GM21526 (cell line): ENCODE measurements around the gene MUC5B.
A peak's percentile ranks its signal among the peaks of the same experiment; 100 is the strongest.
"Not testable (repeated sequence)": the region's sequence is repeated elsewhere in the genome, so short reads cannot be mapped to it uniquely, and the experiment has no call there.

ENCODE experiments used
- ATAC-seq: cut with Tn5 transposase; IDR thresholded peaks from one replicate; pipeline ENCODE4 v1.9.1; 2021; ENCODE audit warnings: moderate library complexity; ENCODE audit not compliant: unreplicated experiment, low FRiP score

The MUC5B gene

DNA sequence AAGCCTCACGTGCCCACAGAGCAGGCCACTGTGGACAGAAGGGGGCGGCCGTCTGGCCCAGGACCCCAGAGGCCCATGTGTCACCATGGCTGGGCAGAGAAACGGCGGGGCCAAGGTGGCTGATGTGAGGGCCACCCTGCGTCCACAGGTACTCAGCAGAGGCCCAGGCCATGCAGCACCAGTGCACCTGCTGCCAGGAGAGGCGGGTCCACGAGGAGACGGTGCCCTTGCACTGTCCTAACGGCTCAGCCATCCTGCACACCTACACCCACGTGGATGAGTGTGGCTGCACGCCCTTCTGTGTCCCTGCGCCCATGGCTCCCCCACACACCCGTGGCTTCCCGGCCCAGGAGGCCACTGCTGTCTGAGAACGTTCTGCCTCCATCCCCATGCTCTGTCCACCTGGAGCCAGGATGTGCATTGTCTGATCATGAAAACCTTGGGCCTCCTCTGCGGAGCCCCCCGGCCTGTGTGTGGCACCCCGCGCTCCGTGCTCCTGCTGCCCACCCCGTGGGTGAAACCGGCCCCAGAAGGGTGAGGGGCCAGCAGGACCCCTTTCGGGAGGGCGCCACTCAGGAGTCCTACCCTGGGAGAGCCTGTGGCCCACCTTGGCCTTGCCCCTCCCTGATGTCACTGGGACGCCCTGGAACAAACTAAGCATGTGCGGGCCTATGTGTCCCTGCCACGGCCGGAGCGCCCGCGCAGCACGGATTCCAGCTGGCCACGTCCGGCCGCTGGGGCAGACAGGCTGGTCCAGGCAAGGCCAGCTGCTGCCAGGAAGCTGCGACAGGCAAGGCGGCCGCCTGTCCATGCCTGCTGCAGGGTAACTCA, 38.6 kb downstream of the MUC5B start:
- ATAC-seq: no peak

DNA sequence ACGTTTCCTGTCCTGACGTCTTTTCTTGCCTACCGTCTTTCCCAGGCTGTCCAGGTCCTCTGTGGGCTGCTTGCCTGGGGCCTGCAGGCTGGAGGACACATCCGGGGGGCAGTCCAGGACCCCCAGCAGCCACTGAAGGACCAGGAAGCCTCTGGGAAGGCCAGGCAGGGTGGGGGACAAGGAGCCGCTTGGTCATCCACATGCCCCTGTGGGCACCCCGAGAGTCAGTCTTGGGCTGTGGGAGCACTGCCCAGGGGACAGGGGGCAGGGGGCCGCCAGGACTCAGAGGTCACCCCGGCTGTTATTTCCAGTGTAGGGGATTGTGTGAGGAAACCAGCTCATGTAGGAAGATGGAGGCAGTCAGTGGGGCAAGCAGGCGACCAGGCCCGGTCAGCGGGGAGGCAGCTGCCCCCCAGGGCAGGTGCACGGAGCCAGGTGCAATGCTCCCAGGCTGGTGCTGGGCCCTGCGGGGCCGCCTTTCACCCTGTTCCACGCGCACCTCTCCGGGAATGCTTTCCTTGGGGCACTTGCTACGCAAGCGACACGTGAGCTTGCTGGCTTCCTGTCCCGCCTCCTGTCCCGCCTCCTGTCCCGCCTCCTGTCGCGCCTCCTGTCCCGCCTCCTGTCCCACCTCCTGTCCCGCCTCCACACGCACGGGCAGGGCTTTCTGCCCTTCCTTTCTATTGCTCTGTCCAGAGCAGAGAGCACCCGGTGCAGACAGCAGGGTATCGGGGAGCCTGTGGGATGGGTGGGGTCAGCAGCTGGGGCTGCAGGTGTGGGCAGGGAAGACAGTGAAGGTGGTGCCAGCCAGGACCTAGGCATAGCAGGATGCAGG, 39.5 kb downstream of the MUC5B start:
- peak; percentile 84 for ATAC-seq

DNA sequence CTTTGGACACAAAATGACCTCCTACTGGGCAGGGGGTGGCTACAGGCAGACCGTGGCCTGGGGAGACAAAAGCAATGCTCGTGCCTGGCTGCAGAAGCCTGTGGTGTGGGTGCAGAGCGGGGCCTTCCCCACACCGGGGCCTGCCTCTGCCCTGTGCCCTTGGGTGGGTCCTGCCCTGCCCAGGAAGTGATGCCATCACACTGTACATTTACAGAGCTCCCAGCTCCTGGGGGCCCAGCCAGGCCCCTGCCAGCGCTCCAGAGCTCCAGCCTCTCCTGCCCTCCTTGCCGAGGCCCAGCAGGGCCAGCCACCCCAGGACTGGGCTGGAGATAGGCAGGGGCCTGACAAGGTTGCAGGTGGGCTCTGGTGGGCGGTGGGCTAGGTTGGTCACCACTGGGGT, 40.1 kb downstream of the MUC5B start:
- no peak for ATAC-seq

DNA sequence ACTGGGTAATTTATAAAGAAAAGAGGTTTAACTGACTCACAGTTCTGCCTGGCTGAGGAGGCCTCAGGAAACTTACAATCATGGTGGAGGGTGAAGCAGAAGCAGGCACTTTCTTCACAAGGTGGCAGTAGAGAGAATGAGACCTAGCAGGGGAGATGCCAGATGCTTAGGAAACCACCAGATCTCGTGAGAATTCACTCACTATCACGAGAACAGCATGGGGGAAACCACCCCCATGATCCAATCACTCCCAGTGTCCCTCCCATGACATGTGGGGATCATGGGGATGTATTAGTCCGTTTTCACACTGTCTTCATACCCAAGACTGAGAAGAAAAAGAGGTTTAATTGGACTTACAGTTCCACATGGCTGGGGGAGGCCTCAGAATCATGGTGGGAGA, 41.6 kb downstream of the MUC5B start:
- not testable (repeated sequence) for ATAC-seq

DNA sequence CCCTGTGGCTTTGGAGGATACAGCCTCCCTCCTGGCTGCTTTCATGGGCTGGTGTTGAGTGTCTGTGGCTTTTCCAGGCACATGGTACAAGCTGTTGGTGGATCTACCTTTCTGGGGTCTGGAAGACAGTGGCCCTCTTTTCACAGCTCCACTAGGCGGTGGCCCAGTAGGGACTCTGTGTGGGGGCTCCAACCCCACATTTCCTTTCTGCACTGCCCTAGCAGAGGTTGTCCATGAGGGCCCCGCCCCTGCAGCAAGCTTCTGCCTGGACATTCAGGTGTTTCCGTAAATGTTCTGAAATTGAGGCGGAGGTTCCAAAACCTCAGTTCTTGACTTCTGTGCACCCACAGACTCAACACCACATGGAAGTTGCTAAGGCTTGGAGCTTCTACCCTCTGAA, 42.6 kb downstream of the MUC5B start:
- not testable (repeated sequence) for ATAC-seq

DNA sequence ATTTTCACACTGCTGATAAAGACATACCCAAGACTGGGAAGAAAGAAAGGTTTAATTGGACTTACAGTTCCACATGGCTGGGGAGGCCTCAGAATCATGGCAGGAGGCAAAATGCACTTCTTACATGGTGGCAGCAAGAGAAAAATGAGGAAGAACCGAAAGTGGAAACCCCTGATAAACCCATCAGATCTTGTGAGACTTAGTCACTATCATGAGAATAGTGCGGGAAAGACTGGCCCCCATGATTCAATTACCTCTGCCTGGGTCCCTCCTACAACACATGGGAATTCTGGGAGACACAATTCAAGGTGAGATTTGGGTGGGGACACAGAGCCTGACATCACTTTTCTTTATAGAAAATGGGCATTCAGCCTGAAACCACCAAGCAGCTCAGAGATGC, 44.1 kb downstream of the MUC5B start:
- not testable (repeated sequence) for ATAC-seq

DNA sequence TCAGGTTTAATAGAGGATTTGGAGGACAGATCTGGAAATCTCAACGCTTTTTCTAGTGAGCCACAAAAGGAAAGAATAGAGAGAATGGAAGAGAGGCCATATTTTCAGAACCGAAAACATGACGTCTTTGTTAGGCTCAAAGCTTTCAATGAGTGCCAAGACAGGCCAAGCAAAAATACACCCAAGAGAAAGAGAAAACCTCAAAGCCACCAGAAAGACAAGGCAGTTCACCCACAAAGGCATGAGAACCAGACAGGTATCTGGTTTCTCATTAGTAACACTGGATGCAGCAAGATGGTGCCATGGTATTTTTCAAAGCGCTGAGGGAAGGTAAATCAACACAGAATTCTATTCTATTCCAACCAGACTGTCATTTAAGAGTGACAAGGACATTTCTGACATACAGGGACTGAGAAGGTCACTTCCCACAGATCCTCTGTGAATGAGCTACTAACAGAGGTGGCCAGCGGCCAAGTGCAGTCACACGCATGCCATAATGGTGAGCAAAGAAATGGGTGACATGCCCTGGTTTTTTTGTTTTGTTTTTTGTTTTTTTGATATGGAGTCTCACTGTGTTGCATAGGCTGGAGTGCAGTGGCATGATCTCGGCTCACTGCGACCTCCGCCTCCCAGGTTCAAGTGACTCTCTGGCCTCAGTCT, 44.7 kb downstream of the MUC5B start:
- no peak for ATAC-seq

DNA sequence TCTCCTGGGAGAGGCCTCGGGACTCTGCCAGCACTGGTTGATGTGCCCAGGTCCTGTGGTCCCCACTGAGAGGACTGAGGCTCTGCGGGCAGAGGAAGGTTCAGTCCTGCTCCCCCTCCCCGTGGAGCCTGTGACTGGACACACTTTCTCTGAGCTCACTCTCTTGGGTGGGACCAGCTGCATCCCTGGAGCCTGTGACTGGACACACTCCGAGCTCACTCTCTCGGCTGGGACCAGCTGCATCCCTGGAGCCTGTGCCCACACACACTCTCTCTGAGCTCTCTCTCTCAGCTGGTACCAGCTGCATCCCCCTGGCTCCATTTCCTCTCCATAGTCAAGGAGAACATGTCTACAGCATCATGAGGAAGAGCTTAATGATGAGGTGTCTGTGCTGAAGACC, 47.1 kb downstream of the MUC5B start:
- no peak for ATAC-seq

DNA sequence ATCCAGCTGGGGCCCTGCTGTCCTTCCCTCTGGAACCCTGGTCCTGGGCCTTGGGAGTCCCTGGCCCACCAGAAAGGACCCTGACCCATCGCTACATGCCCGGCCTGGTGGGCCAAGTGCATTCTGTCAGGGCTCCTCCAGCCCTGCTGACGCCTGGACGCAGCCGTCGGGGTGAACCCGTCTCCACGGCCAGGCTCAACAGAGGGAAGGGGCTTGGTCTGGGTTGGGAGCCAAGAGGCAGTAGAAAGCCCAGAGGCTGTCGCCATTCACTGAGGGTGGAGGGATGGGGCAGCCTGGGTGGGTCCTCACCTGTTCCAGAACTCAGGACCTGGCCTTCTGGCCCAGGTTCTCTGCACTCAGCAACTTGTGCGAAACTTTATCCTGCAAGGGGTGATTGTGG, 47.6 kb downstream of the MUC5B start:
- ATAC-seq: no peak

DNA sequence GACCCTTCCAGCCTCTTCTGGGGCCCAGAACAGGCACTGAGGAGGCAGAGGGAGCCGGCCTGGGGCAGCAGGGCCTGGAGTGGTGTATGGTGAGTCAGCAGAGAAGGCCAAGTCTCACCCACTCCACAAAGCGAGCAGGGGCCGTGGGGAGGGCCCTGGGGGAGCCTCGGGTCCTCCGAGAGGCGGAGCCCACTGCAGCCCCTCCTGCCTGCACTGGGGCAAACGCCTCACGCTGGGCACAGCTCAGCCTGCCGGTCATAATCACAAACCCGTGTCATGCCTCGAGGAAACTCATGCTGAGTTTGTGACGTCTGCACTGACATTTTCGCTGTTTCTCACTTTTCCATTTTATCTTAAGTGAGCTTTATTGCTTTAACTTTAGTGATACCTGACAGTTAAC, 48.1 kb downstream of the MUC5B start:
- no peak for ATAC-seq

DNA sequence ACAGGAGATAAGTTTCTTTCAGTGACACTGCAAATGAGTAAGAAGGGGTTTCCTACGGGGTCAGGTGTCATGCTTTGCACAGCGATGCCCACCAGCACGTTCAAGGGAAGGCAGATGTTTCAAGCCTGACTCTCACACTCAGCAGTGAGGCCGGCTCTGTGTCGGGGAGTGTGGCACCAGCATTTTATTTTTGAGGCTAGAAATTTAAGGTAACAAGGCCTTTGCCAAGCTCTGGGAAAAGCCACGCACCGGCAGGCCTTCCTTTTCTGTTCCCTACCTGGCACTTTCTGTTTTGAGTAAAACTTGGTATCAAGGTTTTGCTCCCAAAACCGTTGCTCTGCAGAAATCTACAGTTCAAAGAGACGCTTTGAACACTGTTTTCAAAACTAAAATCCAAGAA, 48.5 kb downstream of the MUC5B start:
- no peak for ATAC-seq

DNA sequence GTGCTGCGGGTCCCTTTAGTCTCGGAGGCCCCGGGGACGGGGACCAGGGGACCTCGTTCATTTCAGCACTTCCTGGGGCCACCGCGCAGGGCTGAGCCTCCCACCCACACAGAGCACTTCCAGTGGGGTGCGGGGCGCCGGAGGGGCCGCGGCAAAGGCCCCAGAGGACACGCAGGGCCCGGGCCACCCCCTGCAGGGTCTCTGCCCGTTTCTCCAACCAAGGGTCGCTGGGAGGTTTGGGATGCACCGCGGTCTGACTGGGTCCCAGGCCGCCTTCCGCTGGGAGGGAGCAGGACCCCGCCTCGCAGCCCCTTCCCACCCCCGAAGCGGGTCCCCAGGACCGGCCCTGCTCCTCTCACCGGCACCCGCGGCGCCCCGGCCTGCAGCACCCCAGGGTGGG, 49.1 kb downstream of the MUC5B start:
- no peak for ATAC-seq

DNA sequence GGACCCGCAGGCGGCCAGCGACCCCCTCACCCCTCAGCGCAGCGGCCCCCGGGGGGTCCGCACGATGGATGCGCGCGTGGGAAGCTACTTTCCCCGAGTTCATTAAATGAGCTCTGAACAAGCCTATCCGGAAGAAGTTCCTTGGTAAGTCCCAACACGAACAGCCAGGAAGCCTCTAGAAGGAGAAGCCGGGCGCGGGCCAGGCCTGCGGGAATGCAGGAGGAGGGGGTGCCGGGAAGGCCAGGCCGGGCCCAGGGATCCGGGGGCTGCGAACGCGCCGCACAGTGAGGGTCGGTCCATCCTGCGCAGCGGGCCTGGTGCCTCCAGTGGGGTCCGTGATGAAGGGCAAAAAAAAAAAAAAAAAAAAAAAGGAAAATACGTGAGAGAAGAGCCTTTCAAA, 49.7 kb downstream of the MUC5B start:
- no peak for ATAC-seq

DNA sequence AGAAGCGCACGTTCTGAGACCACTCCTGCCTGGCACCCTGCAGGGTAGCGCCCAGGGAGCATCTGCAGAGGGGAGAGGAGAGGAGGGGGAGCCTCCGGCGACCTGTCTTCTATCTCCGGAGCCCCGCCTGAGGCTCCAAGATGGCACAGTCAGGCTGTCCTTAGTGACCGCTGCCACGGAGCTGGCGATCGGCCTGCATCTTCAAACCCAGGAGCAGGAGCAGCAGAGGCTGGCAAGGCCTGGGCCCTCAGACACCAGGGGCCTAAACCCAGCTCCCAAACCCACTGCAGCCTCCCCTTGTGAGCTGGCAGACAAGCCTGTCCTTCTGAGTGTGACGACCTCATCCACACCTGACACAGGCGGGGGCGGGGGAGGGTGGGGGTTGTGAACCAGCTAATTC, 51.6 kb downstream of the MUC5B start:
- ATAC-seq: no peak

DNA sequence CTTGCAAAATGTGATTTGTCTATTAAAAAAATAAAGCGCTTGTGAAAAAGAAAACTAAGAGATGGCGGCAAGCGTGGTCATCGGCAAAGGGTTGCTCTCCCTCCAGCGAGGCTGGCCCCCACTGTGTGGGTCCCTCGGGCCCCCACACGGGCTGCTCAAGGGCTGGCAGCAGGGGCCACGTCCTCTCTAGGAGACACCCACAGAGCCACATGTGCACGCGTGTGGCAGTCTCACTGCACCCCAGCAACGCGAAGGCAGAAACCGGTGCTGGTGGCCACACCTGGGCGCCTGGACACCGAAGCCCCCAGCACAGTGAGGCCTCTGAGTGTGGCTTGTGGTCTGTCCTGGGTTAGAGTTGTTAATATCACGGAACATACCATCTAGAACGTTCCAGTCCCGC, 52.2 kb downstream of the MUC5B start:
- no peak for ATAC-seq

DNA sequence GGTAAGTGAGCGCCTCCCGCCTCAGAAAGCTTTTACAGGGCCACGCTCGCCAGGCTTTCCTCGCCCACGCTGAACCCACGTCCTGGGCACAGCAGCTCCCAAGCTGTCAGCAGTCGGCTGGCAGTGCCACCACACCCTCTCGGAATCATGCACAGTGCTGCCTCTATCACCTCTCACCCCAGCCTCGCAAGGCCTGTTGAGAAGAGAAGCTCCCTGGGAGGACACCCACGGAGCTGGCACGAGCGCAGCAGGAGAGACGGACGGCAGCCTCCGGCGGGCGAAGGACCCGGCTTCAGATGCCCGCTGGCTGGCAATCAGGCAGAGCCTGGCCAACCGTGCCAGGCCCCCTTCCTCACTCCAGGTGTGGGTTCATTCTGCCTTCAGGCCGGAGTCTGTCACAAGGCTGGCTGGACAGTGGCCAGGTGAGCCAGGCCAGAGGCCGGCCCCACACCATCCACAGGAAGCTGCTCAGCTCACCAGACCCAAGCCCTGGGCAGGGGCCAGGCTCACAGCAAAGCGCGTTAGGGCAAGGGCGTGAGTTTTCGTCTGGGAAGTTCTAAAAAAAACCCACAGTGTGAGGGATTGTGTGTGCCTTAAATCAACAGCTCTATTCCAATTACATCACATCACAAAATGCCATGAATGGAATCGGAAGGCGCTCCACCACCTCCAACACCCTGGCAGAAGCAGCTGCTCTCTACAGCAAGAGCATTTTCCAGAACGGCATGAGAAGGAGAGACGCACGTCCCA, 53.4 kb downstream of the MUC5B start:
- no peak for ATAC-seq

DNA sequence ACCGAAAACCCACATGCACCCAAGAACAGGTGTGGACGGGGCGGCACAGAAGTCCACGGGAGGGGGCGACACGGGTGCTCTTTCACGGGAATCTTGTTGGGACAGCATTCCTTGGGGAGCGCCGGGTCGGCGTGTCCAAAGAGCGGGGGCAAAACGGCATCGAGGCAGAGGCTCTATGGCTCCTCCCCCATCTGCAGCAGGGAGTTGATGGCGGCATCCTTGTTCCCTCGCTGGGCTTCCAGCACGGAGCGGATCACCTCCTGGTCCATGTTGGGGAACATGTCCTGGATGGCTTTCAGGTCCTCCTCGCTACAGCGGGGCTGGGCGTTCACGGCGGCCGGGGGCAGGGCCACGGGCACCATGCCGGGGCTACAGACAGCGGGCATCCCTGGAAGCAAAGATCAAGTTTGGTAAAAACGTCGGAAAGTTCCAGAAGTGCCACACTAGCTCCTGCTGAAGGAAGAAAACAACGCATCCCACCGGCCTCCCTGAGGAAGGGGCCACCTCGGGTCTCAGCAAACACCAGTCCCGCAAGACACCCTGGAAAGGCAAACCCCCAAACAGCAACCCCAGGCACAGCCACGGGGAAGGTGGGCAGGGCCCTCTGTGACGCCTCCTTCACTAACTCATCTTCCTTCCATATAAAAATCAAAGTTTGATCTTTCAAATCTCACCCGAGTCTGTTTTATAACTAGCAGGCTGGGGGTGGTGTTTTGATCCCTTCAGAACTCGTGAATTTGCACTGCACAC, 54.2 kb downstream of the MUC5B start:
- no peak for ATAC-seq

DNA sequence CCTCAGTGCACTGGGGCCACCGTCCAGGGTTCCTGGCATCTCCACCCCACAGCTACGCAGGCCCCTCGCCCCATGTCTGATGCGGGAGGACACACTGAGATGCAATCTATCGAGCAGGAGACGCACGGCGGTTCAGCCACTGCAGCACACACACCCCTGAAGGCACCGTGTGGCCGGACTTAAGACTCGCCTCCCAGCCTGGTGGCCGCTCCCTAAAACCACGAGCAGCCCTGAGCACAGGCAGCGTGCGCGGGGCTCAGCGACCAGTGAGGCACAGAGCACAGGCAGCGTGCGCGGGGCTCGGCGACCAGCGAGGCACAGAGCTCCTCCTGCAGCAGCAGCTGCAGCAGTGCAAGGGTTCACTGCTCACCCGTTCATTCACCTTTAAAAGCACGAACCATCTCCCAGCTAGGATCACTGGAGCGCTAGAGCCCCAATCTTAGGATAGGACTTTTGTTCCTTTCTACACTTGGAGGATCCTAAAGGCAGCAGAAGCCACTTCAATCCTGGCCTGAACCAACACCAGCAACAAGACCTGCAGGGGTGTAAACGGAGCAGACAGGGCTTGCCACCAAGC, 55.2 kb downstream of the MUC5B start:
- no peak for ATAC-seq

DNA sequence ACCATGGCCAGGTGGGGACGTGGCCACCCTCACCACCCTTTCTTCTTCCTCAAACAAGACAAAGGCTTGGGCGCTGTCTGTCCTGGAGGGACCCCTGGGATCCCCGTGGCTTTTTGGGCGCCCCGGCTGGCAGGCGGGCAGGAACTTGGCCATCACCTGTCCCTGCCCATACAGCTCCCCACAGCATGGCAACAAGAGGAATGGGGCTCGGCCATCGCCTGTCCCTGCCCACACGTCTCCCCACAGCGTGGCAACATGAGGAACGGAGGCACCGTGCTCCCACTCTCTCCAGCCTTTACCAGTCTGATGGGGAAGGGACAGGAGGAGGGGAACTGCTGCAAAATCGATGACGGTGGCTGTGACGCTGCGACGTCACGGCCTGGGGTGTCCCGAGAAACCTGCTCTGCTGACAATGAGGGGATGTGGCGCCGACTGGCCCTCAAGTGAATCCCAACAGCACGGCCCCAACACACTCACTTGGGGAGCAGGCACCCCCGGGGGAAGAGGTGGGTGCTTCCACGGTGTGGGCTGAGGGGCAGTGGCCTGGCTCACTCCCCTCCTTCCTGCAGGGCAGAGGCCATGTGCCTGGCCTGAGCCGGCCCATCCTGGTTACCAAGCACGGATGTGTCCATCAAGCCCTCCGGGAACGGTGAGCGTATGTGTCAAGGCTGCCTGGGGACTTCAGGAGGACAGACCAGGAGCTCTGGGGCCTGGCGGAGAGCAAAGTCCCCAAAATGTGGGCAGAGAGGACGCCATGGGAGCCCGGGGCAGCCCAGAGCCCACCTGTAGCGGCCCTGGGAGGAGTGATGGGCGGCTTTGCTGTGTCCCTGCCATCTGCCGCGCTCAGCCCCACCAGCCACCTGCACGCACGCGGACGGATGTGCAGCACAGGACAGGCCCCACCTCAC, 56.2 kb downstream of the MUC5B start:
- ATAC-seq: no peak
